Measurements from ENCODE around the gene PECR.
"Not testable (repeated sequence)": the region's sequence is repeated elsewhere in the genome, so short reads cannot be mapped to it uniquely, and the experiment has no call there.

PECR gene

DNA sequence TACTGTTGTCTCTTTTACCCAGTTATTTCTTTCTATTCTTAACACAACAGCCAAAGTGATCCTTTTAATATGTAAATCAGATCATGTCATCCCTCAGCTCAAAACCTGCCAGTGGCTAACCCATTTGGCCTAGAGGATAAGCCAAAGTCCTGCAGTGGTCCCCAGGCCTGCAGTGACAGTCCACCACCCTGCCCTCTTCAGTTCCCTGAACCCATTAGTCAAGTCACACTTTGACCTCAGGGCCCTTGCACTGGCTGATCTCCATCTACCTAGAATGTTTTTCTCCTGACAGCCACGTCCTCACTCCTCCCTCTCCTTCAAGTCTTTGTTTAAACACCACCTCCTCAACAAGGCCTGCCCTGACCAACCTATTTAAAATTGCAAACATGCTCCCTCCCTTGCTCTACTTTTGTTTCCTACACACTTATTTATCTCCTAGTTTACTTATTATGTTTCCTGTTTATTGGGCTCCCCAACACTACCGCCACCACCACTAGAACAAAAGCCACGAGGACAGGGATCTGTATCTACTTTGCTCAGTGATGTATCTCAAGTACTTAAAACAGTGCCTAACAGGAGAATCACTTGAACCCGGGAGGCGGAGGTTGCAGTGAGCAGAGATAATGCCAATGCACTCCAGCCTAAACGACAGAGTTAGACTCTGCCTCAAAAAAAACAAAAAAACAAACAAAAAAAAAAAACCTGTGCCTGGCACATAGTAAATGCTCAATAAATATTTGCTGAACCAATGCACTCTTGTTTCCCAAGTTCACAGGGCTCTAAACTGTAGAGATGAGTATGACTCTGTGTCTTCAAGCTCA is 77.5 kb downstream of the PECR start:
- no peak for DNase-seq

DNA sequence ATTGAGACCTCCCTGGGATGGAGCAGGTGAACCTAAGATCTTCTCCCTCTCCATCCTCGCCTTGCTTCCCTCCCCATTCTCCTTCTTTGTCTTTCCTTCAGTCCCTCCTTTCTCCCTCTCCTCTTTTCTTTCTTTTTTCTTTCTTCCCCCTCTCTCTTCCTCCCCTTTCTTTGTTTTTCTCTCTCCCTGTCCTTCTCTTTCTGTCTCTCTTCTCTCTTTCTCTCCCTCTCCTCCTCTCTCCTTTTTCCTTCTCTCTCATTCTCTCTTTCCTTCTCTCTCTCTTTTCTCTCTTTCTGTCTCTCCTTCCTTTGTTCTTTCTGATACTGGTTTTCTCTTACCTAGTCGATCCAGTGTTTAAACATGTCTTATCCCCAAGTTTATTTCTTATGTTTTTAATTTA is 78.9 kb downstream of the PECR start:
- DNase-seq: no peak

DNA sequence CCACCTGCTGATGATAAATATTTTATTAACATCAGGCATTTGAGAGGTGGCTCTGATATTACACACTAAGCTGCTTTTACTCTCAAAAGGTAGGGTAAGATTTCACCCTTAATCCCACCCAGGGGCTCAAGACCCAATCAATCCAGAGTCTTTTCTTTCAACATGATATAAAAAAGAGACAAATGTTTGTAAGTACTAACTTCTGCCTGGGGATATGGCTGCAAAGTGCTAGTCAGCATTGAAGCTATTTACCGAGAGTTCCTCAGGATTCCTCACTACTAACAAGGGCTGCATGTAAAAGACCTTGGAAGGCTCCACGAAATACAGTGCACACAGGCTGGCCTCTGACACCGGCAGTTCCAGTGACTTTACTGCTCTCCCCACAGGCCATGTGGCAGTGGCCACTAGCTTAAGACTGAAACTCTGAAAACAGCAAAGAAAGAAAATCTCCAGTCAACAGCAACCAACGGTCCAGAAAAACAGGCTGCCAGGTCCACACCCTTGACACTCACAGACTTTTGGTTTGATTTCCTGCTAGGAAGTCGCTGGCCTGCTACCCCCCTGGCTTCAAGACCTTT is 79.4 kb downstream of the PECR start:
- DNase-seq: no peak

DNA sequence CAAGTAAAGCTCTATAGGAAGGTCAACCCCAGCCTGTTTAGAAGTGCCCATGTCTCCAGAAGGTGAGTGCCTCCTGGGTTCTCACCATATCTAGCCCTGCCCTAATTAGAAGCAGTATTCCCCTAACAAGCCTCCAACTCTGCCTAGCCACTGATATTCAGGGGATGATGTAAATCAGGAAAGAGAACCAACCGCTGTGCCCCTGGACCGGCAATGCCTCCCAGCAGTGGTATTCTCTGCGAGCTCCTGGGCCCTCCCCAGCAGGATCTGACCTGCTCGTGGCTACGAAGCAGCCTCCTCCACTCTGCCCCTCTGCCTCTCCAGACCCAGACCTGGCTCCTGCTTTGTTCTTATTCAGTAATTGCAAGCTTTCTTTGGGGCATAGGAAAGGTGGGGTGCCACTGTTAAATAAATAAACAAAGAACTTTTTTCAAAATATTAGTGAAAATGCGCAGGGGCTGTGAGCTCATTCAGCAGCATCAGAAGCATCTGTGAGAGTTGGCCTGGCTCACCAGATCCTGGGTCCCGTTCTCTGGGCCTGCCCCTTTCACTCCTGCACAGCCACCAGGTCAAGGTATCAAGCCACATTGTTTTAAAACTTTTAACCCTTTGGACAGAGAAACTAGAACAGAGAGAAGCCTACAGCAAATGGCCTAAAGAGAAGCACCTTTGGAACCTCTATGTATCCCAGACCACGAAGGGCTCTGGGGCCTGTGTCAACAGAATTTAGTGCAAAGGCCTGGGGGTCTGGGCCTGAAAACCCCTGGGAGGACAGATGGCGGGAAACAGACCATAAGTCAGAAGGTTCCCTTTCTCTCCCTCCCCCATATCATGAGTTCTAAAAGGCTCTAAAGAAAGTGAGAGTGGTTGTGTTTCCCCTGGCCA is 80.2 kb downstream of the PECR start:
- no peak for DNase-seq

DNA sequence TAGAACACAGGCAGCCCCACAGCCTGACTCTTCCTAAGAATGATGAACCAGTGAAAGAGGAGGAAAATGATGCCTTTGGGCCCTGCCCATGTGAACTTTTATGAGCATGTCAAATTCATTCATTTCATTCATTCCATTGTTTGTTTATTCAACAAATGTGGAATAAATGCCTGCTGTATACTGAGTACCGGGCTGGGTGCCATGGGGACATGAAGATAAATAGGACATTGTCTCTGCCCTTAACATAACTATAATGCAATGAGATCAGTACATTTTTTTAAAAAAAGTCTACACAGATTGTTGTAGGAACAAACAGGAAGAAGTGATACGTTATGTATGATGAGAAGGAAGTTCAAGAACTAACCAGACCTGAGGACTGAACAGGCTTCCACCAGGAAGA is 83.0 kb downstream of the PECR start:
- DNase-seq: peak in 16 of 56 donors; percentile 5 to 61 (median 20)

DNA sequence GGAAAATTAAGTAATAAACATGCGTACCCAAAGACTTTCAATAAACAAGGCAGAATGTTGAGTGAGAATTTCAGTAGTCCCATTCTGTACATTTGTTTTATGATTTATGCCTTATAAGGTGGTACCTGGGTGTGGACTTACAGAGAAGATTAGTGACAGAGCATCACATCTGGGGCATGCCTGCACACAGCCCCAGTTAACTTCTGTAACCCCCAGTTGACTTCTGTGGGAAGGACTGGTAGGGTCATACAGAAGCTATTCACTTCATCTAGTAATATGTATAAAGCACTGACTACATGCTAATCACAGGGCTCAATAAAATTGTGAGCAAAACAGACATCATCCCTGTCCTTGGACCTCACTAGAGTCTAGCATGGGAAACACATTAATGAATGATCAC is 84.4 kb downstream of the PECR start:
- DNase-seq: no peak

DNA sequence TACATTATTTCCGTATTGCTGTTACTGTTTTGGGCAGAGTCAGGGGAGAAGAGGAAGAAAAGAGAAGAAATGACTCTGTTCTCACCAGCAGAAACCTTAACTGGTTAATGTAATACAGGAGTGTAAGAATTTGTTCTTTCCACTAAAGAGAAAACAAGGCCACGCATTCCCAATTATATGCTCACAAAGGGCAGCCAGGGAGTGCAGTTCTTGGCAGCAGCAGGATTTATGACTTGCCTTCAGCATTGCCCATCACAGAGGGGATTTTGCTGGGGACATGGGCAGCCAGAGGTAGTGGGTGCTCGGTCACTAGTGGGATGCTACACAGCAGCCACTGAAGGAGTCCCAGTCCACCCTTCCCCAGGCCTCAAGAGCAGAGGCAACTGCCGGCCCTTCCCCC is 86.7 kb downstream of the PECR start:
- no peak for DNase-seq

DNA sequence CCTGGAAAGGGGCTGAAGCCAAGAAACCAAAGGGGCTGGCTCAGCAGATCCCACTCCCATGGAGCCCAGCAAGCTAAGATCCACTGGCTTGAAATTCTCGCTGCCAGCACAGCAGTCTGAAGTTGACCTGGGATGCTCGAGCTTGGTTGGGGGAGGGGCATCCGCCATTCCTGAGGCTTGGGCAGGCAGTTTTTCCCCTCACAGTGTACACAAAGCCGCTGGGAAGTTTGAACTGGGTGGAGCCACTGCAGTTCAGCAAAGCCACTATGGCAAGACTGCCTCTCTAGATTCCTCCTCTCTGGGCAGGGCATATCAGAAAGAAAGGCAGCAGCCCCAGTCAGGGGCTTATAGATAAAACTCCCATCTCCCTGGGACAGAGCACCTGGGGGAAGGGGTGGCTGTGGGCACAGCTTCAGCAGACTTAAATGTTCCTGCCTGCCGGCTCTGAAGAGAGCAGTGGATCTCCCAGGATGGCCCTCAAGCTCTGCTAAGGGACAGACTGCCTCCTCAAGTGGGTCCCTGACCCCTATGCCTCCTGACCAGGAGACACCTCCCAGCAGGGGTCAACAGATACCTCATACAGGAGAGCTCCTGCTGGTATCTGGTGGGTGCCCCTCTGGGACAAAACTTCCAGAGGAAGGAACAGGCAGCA is 92.9 kb downstream of the PECR start:
- not testable (repeated sequence) for DNase-seq
